K562 (cell line): ENCODE measurements around the gene RGN. TPM values are rescaled to one million over a fixed set of nuclear protein-coding genes. Genes with fewer than 3 reads are reported as not detected.

Source experiments
- ATAC-seq: fragments of 200-7000 bp; cut with Tn5 transposase; 3 replicates; pipeline ENCODE4 v1.9.1; 2020; ENCODE audit warnings: moderate library complexity
- BruUV-seq: library from RNA; stranded (reverse); fragments of 400-500 nt; replicated peaks from 2 replicates; lab custom pipeline; 2021; lab: Mats Ljungman, UMichigan
- CTCF ChIA-PET: fragments of 300-600 bp; formaldehyde crosslinking; extraction: SDS; loops from one replicate; lab custom pipeline; 2021; ENCODE audit warnings: low intra/inter-chr PET ratio; lab: Yijun Ruan, JAX
- POLR2A ChIA-PET: fragments of 300-600, 350-650 bp; sonication (Branson Sonifier 250); formaldehyde crosslinking; extraction: SDS; loops from one replicate; lab custom pipeline; 2021; ENCODE audit warnings: antibody characterized with exemption, inconsistent platforms; lab: Yijun Ruan, JAX
- DNase-seq, 4 experiments: peaks; one replicate each; pipeline versions ENCODE4 v3.0.0 to v3.0.0-alpha.2; 2011 to 2018; ENCODE audit warnings: low spot score in 3 of 4, mixed read lengths in 3 of 4; ENCODE audit errors: extremely low read depth in 1 of 4
- FAIRE-seq: peaks from 2 replicates; lab custom pipeline; 2011; peaks lifted over from hg19 to GRCh38; lab: Jason Lieb, UNC
- H2AFZ ChIP-seq: 2 replicates; pipeline ENCODE4 v1.6.0; 2011; ENCODE audit warnings: low read depth, low read length, control low read depth, inconsistent platforms
- H3K27ac ChIP-seq: fragments of 200-600 bp; 3 replicates; pipeline ENCODE4 v1.8.0; 2011; ENCODE audit warnings: low read depth, mild to moderate bottlenecking, control low read depth, inconsistent platforms, low read length, moderate library complexity, mixed read lengths; ENCODE audit errors: extremely low read depth
- H3K27me3 ChIP-seq, 2 experiments: fragments of 300-600 bp in 1 of 2; 2 replicates in 1 of 2; 3 replicates in 1 of 2; pipeline versions ENCODE4 v1.6.0 to v1.8.0; 2011; ENCODE audit warnings: inconsistent platforms in 2 of 2, low read length in 2 of 2, mild to moderate bottlenecking in 1 of 2, mixed read lengths in 1 of 2, moderate library complexity in 1 of 2; ENCODE audit not compliant: control insufficient read depth in 2 of 2, insufficient read depth in 2 of 2
- H3K36me3 ChIP-seq: fragments of 300-600 bp; 3 replicates; pipeline ENCODE4 v1.8.0; 2011; ENCODE audit warnings: mild to moderate bottlenecking, low read length, inconsistent platforms; ENCODE audit not compliant: control insufficient read depth, insufficient read depth
- H3K4me1 ChIP-seq, 2 experiments: fragments of 200-600 bp in 1 of 2; replicated peaks in 1 of 2; 2 replicates in 1 of 2; 3 replicates in 1 of 2; pipeline versions ENCODE4 v1.5.1 to v1.8.0; 2011; ENCODE audit warnings: inconsistent platforms in 2 of 2, low read length in 2 of 2, mild to moderate bottlenecking in 1 of 2, mixed read lengths in 1 of 2, moderate library complexity in 1 of 2; ENCODE audit not compliant: control insufficient read depth in 2 of 2, insufficient read depth in 2 of 2
- H3K4me2 ChIP-seq: 2 replicates; pipeline ENCODE4 v1.6.1; 2011; ENCODE audit warnings: low read length, control low read depth, inconsistent platforms, mixed read lengths; ENCODE audit not compliant: insufficient read depth
- H3K4me3 ChIP-seq: fragments of 200-600 bp; sonication (generic), shearing (Covaris generic); 2 replicates; pipeline ENCODE4 v1.5.1; 2016; ENCODE audit warnings: control low read depth, inconsistent platforms
- H3K79me2 ChIP-seq: fragments of 200-600 bp; 3 replicates; pipeline ENCODE4 v1.8.0; 2011; ENCODE audit warnings: low read length, inconsistent platforms; ENCODE audit not compliant: control insufficient read depth, insufficient read depth
- H3K9ac ChIP-seq, 2 experiments: 2 replicates each; pipeline versions ENCODE4 v1.6.0 to v1.6.1; 2011; ENCODE audit warnings: low read depth in 2 of 2, low read length in 2 of 2, control low read depth in 1 of 2, inconsistent platforms in 1 of 2, mild to moderate bottlenecking in 1 of 2, mixed read lengths in 1 of 2; ENCODE audit not compliant: insufficient read depth in 1 of 2
- H3K9me1 ChIP-seq: one replicate; pipeline ENCODE4 v1.6.0; 2011; ENCODE audit warnings: inconsistent platforms, mild to moderate bottlenecking, low read length, moderate library complexity; ENCODE audit not compliant: control insufficient read depth, insufficient read depth
- H3K9me3 ChIP-seq: replicated peaks from 2 replicates; pipeline ENCODE4 v1.5.1; 2011; ENCODE audit warnings: low read depth, low read length, inconsistent platforms; ENCODE audit not compliant: control insufficient read depth, insufficient read depth
- H4K20me1 ChIP-seq: replicated peaks from 2 replicates; pipeline ENCODE4 v1.6.1; 2011; ENCODE audit warnings: low read length, inconsistent platforms, mixed read lengths; ENCODE audit not compliant: control insufficient read depth, insufficient read depth
- EP400 ChIP-seq: fragments of 450-650 bp; IDR thresholded peaks from 2 replicates; pipeline ENCODE4 v1.6.1; 2017; ENCODE audit warnings: antibody characterized with exemption, mild to moderate bottlenecking, moderate library complexity
- MBD2 ChIP-seq: sonication (generic); IDR thresholded peaks from 2 replicates; pipeline ENCODE4 v1.6.1; 2016; ENCODE audit warnings: low read depth, borderline replicate concordance
- NBN ChIP-seq: fragments of 450-650 bp; IDR thresholded peaks from 2 replicates; pipeline ENCODE4 v1.6.1; 2016; ENCODE audit warnings: low read depth, mild to moderate bottlenecking
- NEUROD1 ChIP-seq: fragments of 150-350 bp; IDR thresholded peaks from 2 replicates; pipeline ENCODE4 v1.6.1; 2014; ENCODE audit warnings: borderline replicate concordance, low read length, low read depth; ENCODE audit not compliant: partially characterized antibody
- NFXL1 ChIP-seq: fragments of 450-650 bp; formaldehyde crosslinking; IDR thresholded peaks from 2 replicates; pipeline ENCODE4 v1.4.0; 2021; ENCODE audit warnings: mild to moderate bottlenecking
- PHF21A ChIP-seq: fragments of 450-650 bp; IDR thresholded peaks from 2 replicates; pipeline ENCODE4 v1.6.1; 2017; ENCODE audit warnings: low read depth, borderline replicate concordance
- PKNOX1 ChIP-seq: fragments of 450-650 bp; IDR thresholded peaks from 2 replicates; pipeline ENCODE4 v1.6.1; 2016
- SMAD4 ChIP-seq: fragments of 250-450 bp; sonication (Bioruptor Pico); conservative IDR thresholded peaks from 2 replicates; pipeline ENCODE4 v1.8.0; 2021; ENCODE audit warnings: inconsistent platforms, mild to moderate bottlenecking, moderate library complexity
- SOX6 ChIP-seq: fragments of 450-650 bp; IDR thresholded peaks from 2 replicates; pipeline ENCODE4 v1.6.1; 2014; ENCODE audit warnings: mild to moderate bottlenecking
- SP1 ChIP-seq: sonication (generic); formaldehyde crosslinking; IDR thresholded peaks from 2 replicates; pipeline ENCODE4 v1.8.1; 2022; ENCODE audit warnings: mild to moderate bottlenecking, missing genetic modification reagents
- STAG1 ChIP-seq: sonication (generic); formaldehyde crosslinking; IDR thresholded peaks from 2 replicates; pipeline ENCODE4 v1.5.0; 2020; ENCODE audit warnings: missing genetic modification reagents, borderline replicate concordance
- TAF7 ChIP-seq: fragments of 450-650 bp; IDR thresholded peaks from 2 replicates; pipeline ENCODE4 v1.6.1; 2016; ENCODE audit warnings: missing genetic modification characterization, missing compliant biosample characterization
- ZBED1 ChIP-seq: IDR thresholded peaks from 2 replicates; pipeline ENCODE4 v1.6.1; 2014
- ZFX ChIP-seq: sonication (generic); formaldehyde crosslinking; IDR thresholded peaks from 2 replicates; pipeline ENCODE4 v1.8.0; 2022; ENCODE audit warnings: mild to moderate bottlenecking, missing genetic modification reagents, moderate library complexity
- ZNF184 ChIP-seq: sonication (generic); formaldehyde crosslinking; IDR thresholded peaks from 2 replicates; pipeline ENCODE4 v1.5.0; 2020; ENCODE audit warnings: missing genetic modification reagents
- ZNF583 ChIP-seq: fragments of 250-450 bp; sonication (Bioruptor Pico); IDR thresholded peaks from 2 replicates; pipeline ENCODE4 v1.4.0; 2020
- ZNF778 ChIP-seq: fragments of 450-650 bp; formaldehyde crosslinking; IDR thresholded peaks from 2 replicates; pipeline ENCODE4 v1.4.0; 2020; ENCODE audit warnings: mild to moderate bottlenecking, moderate library complexity
- ZZZ3 ChIP-seq: fragments of 450-650 bp; IDR thresholded peaks from 2 replicates; pipeline ENCODE4 v1.6.1; 2016; ENCODE audit warnings: antibody characterized with exemption, mild to moderate bottlenecking, moderate library complexity
- WGBS: fragments of 100-300 bp; shearing (Covaris generic); methylation state at CpG from one replicate; pipeline ENCODE4 v1.1.6; 2016; ENCODE audit warnings: low coverage, mixed read lengths; ENCODE audit not compliant: insufficient coverage; ENCODE audit errors: missing lambda C conversion rate; 5-methylcytosine and 5-hydroxymethylcytosine counted together
- in situ Hi-C: fragments of 300-500 bp; cut with MboI; formaldehyde crosslinking; loops from 4 replicates; pipeline ENCODE4 v1.15.0; 2018; ENCODE audit warnings: inconsistent platforms, mixed read lengths
- intact Hi-C: fragments of 100-400 bp; cut with micrococcal nuclease; formaldehyde crosslinking; loops from 2 replicates; pipeline ENCODE4 v1.14.2; 2022
- polyA plus RNA-seq, 8 experiments: library from polyadenylated mRNA; depleted of rRNA in 4 of 8; stranded (reverse) in 5 of 8; unstranded in 3 of 8; fragments of >200 nt; fragmentation: Nextera tagmentation in 2 of 8; fragmentation: Illumina TruSeq in 1 of 8; extraction: Ambion mirVana in 2 of 8; extraction: Trizol in 1 of 8; gene quantifications; 2 replicates each; pipeline versions ENCODE4 v1.2.1 to v1.2.3, GENCODE V29; 2011 to 2014; ENCODE audit warnings: inconsistent platforms in 1 of 8, missing spikeins in 1 of 8
- total RNA-seq, 7 experiments: library from RNA; depleted of rRNA in 6 of 7; stranded (reverse); fragments of >200 nt in 6 of 7; fragmentation: Illumina TruSeq in 2 of 7; extraction: Trizol in 2 of 7; gene quantifications; 2 replicates each; pipeline versions ENCODE4 v1.2.1 to v1.2.3, GENCODE V29; 2011 to 2021; ENCODE audit warnings: low replicate concordance in 1 of 7
- TF ChIP-seq, protein P1 (sequence below): sonication (generic); formaldehyde crosslinking; IDR thresholded peaks from 2 replicates; pipeline ENCODE4 v1.8.0; 2022; ENCODE audit warnings: mild to moderate bottlenecking, missing genetic modification reagents
- TF ChIP-seq, protein P2 (sequence below): IDR thresholded peaks from 2 replicates; pipeline ENCODE4 v1.6.1; 2014; ENCODE audit warnings: antibody characterized with exemption

RGN gene
- total and polyA plus RNA-seq, 9 of the 15 experiments (the other 6 are each of a cell fraction or from before 2014, with no cell fraction given), result not detected

DNA sequence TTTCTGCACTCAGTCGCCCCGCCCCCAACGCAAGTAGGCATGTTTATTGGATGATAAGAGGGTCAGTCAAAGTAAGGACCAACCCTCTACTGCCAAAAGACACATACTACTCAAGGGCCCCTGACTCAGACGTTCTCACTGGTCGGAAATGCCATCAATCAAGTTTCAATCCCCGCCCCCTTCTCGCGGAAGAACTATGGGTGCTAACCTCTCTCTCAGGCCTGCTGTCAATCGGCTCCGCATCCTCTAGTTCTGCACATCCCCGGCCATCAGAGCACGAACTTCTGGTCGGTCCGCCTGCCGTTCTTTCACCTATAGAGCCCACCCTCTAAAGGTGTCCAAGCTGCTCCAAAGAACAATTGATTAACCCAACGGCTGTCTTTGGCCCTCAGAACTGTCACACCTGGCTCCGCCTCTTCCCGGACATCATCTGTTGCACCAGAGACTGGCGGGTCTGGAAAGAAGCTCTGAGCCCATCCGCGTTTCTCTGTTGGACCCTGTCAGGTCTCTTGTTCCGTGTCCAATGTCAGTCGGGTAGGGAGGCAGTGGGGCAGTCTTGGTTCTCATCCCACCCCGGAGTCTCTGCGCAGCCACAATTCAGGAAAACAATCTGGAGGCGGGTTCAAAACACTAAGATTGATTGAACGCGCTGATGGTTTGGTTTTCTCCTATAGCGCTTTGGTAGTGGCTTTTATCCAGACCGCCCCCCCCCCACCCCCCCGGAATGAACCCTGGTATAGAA lies 51.1 kb downstream of the RGN start:
- H3K36me3 ChIP-seq, result no peaks in the 10 kb centered on the region
- H3K79me2 ChIP-seq, result no peaks in the 10 kb centered on the region
- POLR2A ChIA-PET, result interaction anchor here (0.6 to 2.4 kb wide), 5 partner anchors 10 to 17 kb away, joined by 3 to 10 read pairs (median 4); partner anchors contain the start of genes NDUFB11 and RBM10
- DNase-seq, result peak; percentile 90 to 94 (median 90)
- peak; percentile 98 for FAIRE-seq
- peak overlapping the region; percentile 80 for H3K4me2 ChIP-seq
- BruUV-seq, result no TSS peak
- peak overlapping the region; percentile 38 to 86; a peak in 3 of 4 replicates for H3K9ac ChIP-seq
- WGBS, result 7% methylated on average over 29 of the region's 31 CpGs
- peak overlapping the region; percentile 92 for H2AFZ ChIP-seq
- peak overlapping the region; percentile 63 for H3K27ac ChIP-seq
- H3K9me3 ChIP-seq, result no peaks in the 10 kb centered on the region
- CTCF ChIA-PET, result no interaction called here
- H3K4me1 ChIP-seq, result peaks cover 0 to 3% of the 10 kb centered on the region in 2 experiments; a peak in 1 of 5 replicates
- no peaks in the 10 kb centered on the region for H3K9me1 ChIP-seq
- in situ Hi-C loops, result no loop called here
- H3K27me3 ChIP-seq, result no peaks in the 10 kb centered on the region
- peak; percentile 99 for ATAC-seq
- H3K4me3 ChIP-seq, result peak overlapping the region; percentile 62
- no peaks in the 10 kb centered on the region for H4K20me1 ChIP-seq
- intact Hi-C loops, result loop anchor here (2.0 kb wide), 1 partner anchor 15 kb away; the partner anchor contains the start of genes NDUFB11 and RBM10
- TF ChIP-seq NEUROD1, result peak; percentile 91
- TF ChIP-seq MBD2, result peak; percentile 97
- TF ChIP-seq NFXL1 (CRISPR knock-in tag), result no peak
- peak; percentile 94 for TF ChIP-seq ZZZ3
- no peak for TF ChIP-seq ZNF184 (CRISPR knock-in tag)
- peak; percentile 90 for TF ChIP-seq TAF7 (tag)
- TF ChIP-seq ZNF583, result no peak
- TF ChIP-seq, protein P1, sequence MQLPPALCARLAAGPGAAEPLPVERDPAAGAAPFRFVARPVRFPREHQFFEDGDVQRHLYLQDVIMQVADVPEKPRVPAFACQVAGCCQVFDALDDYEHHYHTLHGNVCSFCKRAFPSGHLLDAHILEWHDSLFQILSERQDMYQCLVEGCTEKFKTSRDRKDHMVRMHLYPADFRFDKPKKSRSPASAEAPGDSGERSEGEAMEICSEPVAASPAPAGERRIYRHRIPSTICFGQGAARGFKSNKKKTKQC (CRISPR knock-in tag), result 0 out of 2 replicates have a peak, but pooled peaks have one; percentile 35
- TF ChIP-seq SP1 (CRISPR knock-in tag), result peak; percentile 73
- TF ChIP-seq ZNF778 (CRISPR knock-in tag), result no peak
- no peak for TF ChIP-seq ZBED1
- peak; percentile 83 for TF ChIP-seq ZFX (CRISPR knock-in tag)
- no peak for TF ChIP-seq STAG1 (CRISPR knock-in tag)
- TF ChIP-seq SMAD4 (CRISPR knock-in tag), result no peak
- TF ChIP-seq, protein P2, sequence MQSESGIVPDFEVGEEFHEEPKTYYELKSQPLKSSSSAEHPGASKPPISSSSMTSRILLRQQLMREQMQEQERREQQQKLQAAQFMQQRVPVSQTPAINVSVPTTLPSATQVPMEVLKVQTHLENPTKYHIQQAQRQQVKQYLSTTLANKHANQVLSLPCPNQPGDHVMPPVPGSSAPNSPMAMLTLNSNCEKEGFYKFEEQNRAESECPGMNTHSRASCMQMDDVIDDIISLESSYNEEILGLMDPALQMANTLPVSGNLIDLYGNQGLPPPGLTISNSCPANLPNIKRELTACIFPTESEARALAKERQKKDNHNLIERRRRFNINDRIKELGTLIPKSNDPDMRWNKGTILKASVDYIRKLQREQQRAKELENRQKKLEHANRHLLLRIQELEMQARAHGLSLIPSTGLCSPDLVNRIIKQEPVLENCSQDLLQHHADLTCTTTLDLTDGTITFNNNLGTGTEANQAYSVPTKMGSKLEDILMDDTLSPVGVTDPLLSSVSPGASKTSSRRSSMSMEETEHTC, result no peak
- no peak for TF ChIP-seq PHF21A
- TF ChIP-seq NBN, result no peak
- TF ChIP-seq EP400, result peak; percentile 58; the same call in 1 of the 2 replicates
- TF ChIP-seq SOX6, result peak; percentile 14; the same call in 1 of the 2 replicates
- peak; percentile 100 for TF ChIP-seq PKNOX1
